Measurements from ENCODE around the gene PDZD7.
A peak's percentile ranks its signal among the peaks of the same experiment; 100 is the strongest.

The PDZD7 gene

GRCh38 chr10:101018600-101019439, 12.1 kb downstream of the PDZD7 start:
- peak; percentile 47 for DNase-seq (ENCODE audit: low read depth)

GRCh38 chr10:101018118-101018599, 12.8 kb downstream of the PDZD7 start:
- DNase-seq (ENCODE audit: low read depth) = no peak

- no peak for DNase-seq (ENCODE audit: low read depth)
These were observed 14.1 kb downstream of the PDZD7 start for GRCh38 chr10:101016814-101017213.

- DNase-seq (ENCODE audit: low read depth) = no peak
These were observed 15.4 kb downstream of the PDZD7 start for GRCh38 chr10:101015582-101015973.

GRCh38 chr10:101014966-101015581, 15.9 kb downstream of the PDZD7 start:
- DNase-seq (ENCODE audit: low read depth) = no peak

DNA sequence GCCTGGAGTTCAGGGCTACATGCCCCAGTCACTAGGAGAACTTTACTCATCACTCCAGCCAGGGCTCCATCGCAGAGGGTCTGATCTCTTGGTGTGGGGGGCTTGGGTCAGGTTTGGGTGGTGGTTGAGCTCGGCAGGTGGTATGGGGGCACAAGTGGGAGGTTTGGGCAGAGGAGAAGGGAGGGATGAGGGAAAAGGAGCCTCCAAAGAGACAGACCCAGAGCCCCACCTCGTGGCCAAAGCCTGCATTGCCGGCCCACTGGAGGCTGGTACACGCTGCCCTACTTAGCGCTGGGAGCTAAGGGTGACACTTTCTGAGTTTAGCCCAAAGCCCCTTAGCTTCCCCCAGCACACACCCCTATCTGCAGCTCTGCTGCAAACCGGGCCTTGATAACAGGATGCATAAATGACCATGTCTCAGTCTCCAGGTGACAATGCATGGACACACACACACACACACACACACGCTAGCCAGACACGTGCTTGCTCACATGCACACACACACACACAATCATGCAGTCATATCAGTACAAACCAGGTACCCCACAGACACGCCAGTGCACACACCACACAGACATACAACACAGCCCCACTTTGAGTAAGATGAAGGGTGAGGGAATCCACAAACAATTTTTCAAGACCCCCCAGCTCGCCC, 16.6 kb downstream of the PDZD7 start:
- peak; percentile 57 for DNase-seq (ENCODE audit: low read depth)

GRCh38 chr10:101013365-101013825, 17.5 kb downstream of the PDZD7 start:
- no peak for DNase-seq (ENCODE audit: low read depth)

DNA sequence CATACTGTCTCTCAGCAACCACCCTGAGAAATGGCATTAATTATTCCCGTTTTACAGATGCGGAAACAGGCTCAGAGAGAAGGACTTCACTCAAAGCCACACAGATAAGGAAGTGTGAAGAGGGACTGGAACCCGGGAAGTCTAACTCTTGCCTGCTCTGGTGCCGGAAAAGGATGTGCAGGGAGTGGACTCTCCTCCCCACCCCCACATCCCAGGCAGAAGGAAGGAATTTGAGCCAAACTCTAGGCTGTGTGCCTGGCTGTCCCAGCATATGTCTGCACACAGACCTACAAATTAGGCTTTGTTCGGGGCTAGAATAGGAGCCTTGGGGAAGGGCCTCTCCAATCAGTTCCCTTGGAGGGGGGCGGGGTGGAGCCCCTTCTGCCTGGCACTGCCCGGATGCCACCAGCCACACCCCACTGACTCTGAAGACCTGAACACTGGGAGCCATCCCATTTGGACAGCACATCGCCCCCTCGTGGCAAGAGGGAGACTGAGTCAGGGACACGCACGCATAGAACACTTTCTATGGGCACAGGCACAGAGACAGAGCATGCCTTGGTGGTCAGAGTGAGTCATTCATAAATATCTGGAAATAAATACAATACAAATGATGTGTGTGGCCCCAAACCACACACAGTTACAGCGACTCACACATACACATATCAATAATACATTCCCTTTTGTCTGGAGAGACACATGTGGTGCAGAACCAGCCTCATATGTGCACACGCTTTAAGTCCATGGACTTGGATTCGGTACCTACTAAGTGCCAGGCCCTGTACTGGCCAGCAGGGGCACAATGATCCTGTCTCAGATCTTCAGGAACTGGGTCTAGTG, 18.2 kb downstream of the PDZD7 start:
- peak; percentile 64 for DNase-seq (ENCODE audit: low read depth)

GRCh38 chr10:101011517-101012423, 19.2 kb downstream of the PDZD7 start:
- no peak for DNase-seq (ENCODE audit: low read depth)

GRCh38 chr10:101010329-101010728, 20.6 kb downstream of the PDZD7 start:
- DNase-seq (ENCODE audit: low read depth) = no peak

DNA sequence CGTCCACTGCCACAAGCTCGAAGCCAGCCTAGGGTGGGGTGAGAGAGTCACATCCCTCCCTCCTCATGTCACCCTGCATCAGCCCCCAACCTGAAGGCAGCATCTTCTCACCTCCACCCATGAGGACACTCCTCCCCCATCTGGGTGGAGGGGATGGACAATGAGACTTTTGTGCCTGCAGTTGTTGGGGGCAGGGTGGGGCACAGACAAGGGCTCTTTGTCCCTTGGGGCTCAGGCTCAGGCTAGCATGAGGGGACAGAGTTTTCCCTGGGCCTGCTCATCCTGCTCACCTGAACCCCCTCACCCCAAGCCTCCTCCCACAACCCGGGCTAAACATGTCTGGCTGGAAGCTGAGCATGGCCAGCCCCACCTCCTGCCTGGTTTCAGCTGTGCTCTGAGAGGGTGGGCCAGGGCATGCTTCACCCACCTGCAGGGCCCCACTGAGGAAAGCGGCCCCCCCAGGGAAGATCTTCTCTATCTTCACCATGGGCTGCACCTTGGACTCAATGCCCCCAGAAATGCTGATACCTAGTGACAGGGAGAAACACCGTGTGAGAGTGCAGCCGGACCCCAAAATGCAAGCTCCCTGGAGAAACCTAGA, 22.0 kb downstream of the PDZD7 start:
- DNase-seq (ENCODE audit: low read depth) = no peak

DNA sequence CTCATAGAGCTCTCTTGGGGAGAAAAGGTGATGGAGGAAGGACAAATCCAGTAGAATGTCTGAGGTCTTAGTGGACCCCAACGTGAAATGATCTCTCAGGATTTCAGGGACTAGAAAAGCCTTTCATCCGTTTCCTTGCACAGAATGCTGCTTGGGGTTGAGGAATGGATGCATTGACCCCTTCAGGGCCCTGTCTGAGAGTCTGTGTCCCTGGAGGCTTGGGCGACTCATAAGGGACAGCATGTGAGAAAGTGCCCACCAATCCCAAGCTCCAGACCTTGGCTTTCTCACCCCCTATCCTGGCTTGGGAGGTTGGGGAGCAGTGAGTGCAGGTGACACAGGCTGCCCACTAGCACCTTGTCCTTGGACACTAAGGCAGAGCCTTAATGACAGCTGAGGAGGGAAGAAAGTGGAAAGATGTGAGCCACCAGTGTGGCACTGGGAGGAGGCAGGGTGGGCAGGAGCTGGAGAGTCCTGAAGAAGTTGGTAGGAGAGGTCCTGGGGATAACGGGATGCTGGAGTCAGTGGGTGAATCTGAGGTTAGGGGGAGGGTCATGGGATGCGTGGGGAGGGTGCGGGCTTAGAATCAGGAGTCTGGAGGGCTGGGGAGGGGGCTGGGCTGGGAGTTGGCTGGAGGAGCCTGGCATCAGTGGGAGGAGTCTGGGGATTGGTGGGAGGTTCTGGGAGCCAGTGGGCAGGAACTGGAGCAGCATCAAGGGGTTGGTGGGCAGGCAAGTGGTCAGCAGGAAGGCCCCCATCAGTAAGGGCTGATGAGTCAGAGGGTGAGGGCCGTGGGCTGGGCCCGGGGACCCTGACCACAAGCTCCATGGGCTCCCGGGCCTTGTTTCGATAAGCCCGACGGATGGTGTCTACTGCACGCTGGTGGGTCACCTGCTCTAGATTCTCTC, 22.8 kb downstream of the PDZD7 start:
- no peak for DNase-seq (ENCODE audit: low read depth)

- no peak for DNase-seq (ENCODE audit: low read depth)
These were observed 23.7 kb downstream of the PDZD7 start for GRCh38 chr10:101007099-101007711.

DNA sequence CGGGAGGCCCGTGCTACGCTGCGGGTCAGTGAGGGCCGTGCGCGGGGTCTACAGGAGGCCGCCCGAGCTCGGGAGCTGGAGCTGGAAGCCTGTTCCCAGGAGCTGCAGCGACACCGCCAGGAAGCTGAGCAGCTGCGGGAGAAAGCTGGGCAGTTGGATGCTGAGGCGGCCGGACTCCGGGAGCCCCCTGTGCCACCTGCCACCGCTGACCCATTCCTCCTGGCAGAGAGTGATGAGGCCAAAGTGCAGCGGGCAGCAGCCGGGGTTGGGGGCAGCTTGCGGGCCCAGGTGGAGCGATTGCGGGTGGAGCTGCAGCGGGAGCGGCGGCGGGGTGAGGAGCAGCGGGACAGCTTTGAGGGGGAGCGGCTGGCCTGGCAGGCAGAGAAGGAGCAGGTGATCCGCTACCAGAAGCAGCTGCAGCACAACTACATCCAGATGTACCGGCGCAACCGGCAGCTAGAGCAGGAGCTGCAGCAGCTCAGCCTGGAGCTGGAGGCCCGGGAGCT, 24.3 kb downstream of the PDZD7 start:
- no peak for DNase-seq (ENCODE audit: low read depth)

- DNase-seq (ENCODE audit: low read depth) = no peak
These were observed 24.9 kb downstream of the PDZD7 start for GRCh38 chr10:101005869-101006567.

DNA sequence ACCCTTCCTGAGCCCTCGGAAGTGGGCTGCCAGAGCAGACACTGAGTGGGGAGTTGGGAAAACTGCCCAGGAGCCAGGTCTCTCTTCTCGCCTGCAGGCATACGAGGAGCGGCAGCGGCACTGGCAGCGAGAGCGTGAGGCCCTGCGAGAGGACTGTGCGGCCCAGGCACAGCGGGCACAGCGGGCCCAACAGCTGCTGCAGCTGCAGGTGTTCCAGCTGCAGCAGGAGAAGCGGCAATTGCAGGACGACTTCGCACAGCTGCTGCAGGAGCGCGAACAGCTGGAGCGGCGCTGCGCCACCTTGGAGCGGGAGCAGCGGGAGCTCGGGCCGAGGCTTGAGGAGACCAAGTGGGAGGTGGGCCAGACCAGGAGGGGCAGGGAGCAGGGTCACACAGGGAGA, 25.6 kb downstream of the PDZD7 start:
- no peak for DNase-seq (ENCODE audit: low read depth)

- no peak for DNase-seq (ENCODE audit: low read depth)
These were observed 27.2 kb downstream of the PDZD7 start for GRCh38 chr10:101003639-101004206.

DNA sequence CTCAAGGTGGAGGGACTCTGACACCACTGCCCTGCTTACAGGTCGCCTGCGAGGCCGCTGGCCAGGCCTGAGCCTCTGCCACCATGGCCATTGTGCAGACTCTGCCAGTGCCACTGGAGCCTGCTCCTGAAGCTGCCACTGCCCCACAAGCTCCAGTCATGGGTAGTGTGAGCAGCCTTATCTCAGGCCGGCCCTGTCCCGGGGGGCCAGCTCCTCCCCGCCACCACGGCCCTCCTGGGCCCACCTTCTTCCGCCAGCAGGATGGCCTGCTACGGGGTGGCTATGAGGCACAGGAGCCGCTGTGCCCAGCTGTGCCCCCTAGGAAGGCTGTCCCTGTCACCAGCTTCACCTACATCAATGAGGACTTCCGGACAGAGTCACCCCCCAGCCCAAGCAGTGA, 28.5 kb downstream of the PDZD7 start:
- DNase-seq (ENCODE audit: low read depth) = no peak

Measured in activated gamma-delta T cell treated with anti-CD3 and anti-CD28 coated beads, Interleukin-2, amount 50 U/mL, for 16 hours (primary cell).